Thyroid gland (tissue), 4 donors: ENCODE data around the gene BGLAP. TPM values are rescaled to one million over a fixed set of nuclear protein-coding genes. Genes with fewer than 3 reads are reported as not detected.

Experiments
- DNase-seq, 2 donors: peaks; one replicate each; pipeline ENCODE4 v3.0.0-alpha.2; 2019
- H3K27ac ChIP-seq, 3 donors: fragments of 200-600 bp; sonication (generic); 1 replicate in 2 of 3; 2 replicates in 1 of 3; pipeline ENCODE4 v1.5.1; 2016 to 2019; ENCODE audit warnings: mild to moderate bottlenecking in 1 of 3, moderate library complexity in 1 of 3
- H3K27me3 ChIP-seq: fragments of 200-600 bp; sonication (generic); one replicate; pipeline ENCODE4 v1.5.1; 2019
- H3K36me3 ChIP-seq, 2 donors: fragments of 200-600 bp; sonication (generic); one replicate each; pipeline ENCODE4 v1.5.1; 2016 to 2019
- H3K4me1 ChIP-seq, 2 donors: fragments of 200-600 bp; sonication (generic); one replicate each; pipeline ENCODE4 v1.5.1; 2017 to 2019
- H3K4me3 ChIP-seq, 3 donors: fragments of 200-600 bp; sonication (generic); replicated peaks in 1 of 3; 1 replicate in 2 of 3; 2 replicates in 1 of 3; pipeline ENCODE4 v1.5.1; 2016; ENCODE audit warnings: mild to moderate bottlenecking in 1 of 3
- H3K9me3 ChIP-seq: fragments of 200-600 bp; sonication (generic); one replicate; pipeline ENCODE4 v1.5.1; 2017
- POLR2A ChIP-seq, 2 donors: fragments of 450-650 bp; IDR thresholded peaks; one replicate each; pipeline ENCODE4 v1.6.1; 2017; ENCODE audit warnings: antibody characterized with exemption in 2 of 2, mild to moderate bottlenecking in 2 of 2, moderate library complexity in 1 of 2
- WGBS, 2 donors: methylation state at CpG; one replicate each; pipeline ENCODE4 v1.1.5; 2017; 5-methylcytosine and 5-hydroxymethylcytosine counted together
- intact Hi-C: fragments of 100-400 bp; cut with DNase I; formaldehyde crosslinking; loops from one replicate; pipeline ENCODE4 v1.15.1; 2023
- total RNA-seq, 4 donors: library from RNA; depleted of rRNA; stranded (reverse); fragments of >200 nt; gene quantifications; one replicate each; pipeline ENCODE4 v1.2.3, GENCODE V29; 2016
- TF ChIP-seq, protein P1 (sequence below), 6 experiments: fragments of 200-600 bp in 3 of 6; fragments of 450-650 bp in 3 of 6; sonication (generic) in 3 of 6; IDR thresholded peaks; one replicate each; pipeline ENCODE4 v1.5.1; 2016 to 2019; ENCODE audit warnings: antibody characterized with exemption in 6 of 6, mild to moderate bottlenecking in 2 of 6, inconsistent platforms in 1 of 6, moderate library complexity in 1 of 6

Gene BGLAP
- 1 to 10 TPM in 3 of 4 donors, not detected in 1; 1.0 to 4.4 (median 1.3) TPM for total RNA-seq

DNA sequence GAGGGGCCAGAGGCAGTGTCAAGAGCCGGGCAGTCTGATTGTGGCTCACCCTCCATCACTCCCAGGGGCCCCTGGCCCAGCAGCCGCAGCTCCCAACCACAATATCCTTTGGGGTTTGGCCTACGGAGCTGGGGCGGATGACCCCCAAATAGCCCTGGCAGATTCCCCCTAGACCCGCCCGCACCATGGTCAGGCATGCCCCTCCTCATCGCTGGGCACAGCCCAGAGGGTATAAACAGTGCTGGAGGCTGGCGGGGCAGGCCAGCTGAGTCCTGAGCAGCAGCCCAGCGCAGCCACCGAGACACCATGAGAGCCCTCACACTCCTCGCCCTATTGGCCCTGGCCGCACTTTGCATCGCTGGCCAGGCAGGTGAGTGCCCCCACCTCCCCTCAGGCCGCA is at the start of gene BGLAP:
TSS of gene BGLAP (plus strand) at position 259 of the 400 bp plus-strand sequence. CDS start at position 307, 48 bp downstream.
- Histone ChIP-seq H3K9me3 (no peaks in the 10 kb centered on the region), H3K27me3 (no peaks in the 10 kb centered on the region), H3K4me1 (peaks cover 5 to 14% of the 10 kb centered on the region in 2 donors), H3K27ac (no peak within 1 kb of the TSS), H3K36me3 (peaks cover 22 to 28% of the 10 kb centered on the region in 2 donors), H3K4me3 (no peak within 1 kb of the TSS)
- intact Hi-C loops, result no loop called here
- no peak for DNase-seq
- 84% methylated on average over 6 of the region's 14 CpGs; no CpG with 5 or more reads in 1 of the 2 donors for WGBS, 2 donors
- TF ChIP-seq, protein P1, sequence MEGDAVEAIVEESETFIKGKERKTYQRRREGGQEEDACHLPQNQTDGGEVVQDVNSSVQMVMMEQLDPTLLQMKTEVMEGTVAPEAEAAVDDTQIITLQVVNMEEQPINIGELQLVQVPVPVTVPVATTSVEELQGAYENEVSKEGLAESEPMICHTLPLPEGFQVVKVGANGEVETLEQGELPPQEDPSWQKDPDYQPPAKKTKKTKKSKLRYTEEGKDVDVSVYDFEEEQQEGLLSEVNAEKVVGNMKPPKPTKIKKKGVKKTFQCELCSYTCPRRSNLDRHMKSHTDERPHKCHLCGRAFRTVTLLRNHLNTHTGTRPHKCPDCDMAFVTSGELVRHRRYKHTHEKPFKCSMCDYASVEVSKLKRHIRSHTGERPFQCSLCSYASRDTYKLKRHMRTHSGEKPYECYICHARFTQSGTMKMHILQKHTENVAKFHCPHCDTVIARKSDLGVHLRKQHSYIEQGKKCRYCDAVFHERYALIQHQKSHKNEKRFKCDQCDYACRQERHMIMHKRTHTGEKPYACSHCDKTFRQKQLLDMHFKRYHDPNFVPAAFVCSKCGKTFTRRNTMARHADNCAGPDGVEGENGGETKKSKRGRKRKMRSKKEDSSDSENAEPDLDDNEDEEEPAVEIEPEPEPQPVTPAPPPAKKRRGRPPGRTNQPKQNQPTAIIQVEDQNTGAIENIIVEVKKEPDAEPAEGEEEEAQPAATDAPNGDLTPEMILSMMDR (IDR thresholded peaks at IDR 0.05), result no peak
- no peak for TF ChIP-seq POLR2A (IDR thresholded peaks at IDR 0.05)

DNA sequence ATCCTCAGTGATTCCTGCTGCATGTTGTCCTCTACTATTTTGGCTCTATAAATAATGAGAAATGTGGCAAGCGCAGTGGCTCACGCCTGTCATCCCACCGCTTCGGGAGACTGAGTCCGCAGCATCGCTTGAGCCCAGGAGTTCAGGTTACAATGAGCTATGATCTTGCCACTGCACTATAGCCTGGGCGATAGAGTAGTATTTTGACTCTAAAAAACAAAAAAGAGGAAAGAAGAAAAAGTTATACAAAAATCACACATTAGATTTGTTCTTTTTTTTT is 48.8 kb upstream of the BGLAP start:
- H3K4me3 ChIP-seq, result peak overlapping the region in 2 of 3 donors; percentile 54 to 83
- H3K9me3 ChIP-seq, result no peaks in the 10 kb centered on the region
- no peak for DNase-seq
- H3K4me1 ChIP-seq, result peaks cover 10 to 15% of the 10 kb centered on the region in 2 donors
- TF ChIP-seq, protein P1 (IDR thresholded peaks at IDR 0.05), result no peak
- no peak for TF ChIP-seq POLR2A (IDR thresholded peaks at IDR 0.05)
- H3K27me3 ChIP-seq, result no peaks in the 10 kb centered on the region
- intact Hi-C loops, result no loop called here
- H3K27ac ChIP-seq, result peak overlapping the region; percentile 70 to 86 (median 80)
- no peaks in the 10 kb centered on the region for H3K36me3 ChIP-seq
- 82 to 84% methylated on average over 7 of the region's 7 CpGs for WGBS, 2 donors

DNA sequence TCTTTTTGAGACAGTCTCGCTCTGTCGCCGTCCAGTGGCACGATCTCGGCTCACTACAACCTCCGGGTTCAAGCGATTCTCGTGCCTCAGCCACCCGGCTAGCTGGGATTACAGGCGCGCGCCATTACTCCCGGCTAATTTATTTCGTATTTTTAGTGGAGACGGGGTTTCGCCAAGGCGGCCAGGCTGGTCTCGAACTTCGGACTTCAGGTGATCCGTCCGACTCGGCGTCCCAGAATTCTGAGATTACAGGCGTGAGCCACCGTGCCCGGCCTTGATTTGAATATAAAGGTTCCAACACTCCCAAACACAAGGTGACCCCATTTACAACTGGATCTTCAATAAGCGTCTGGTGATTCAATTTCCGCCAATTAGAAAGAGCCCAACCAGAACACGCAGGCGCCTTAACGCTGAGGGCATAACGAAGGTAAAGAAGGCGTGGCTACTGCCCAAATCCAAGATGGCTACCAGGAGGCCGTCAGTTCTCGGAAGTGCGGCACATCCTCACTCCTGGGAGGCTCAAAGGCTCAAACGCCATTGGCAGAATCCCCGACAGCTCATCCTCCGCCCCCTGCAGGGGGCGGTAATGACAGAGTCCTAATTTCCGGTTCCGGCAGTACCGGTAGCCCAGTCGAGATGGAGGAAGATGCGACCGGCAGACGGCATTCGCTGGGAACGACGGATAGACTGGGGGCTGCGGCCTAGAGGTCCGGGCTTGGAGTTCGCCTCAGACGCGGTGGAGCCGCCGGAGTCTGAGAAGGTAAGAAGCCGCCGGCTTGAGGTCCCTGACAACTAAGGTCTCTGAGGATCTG is 48.3 kb upstream of the BGLAP start, which contains the start of gene SLC25A44:
TSS of gene SLC25A44 (plus strand) at position 617 of the 812 bp plus-strand sequence. CDS start 5,744 bp downstream, outside the sequence.
- intact Hi-C loops, result no loop called here
- Histone ChIP-seq H3K27me3 (no peaks in the 10 kb centered on the region), H3K27ac (peak within 1 kb of the TSS; percentile 70 to 86 (median 80)), H3K9me3 (no peaks in the 10 kb centered on the region), H3K4me1 (peaks cover 10 to 15% of the 10 kb centered on the region in 2 donors), H3K36me3 (no peaks in the 10 kb centered on the region), H3K4me3 (peak within 1 kb of the TSS; percentile 11 to 83 (median 59))
- peak; percentile 96 to 97 for DNase-seq
- WGBS, 2 donors, result 3 to 7% methylated on average over 42 to 49 of the region's 59 CpGs
- peak in 1 of 2 donors; percentile 84 for TF ChIP-seq POLR2A (IDR thresholded peaks at IDR 0.05)
- TF ChIP-seq, protein P1 (IDR thresholded peaks at IDR 0.05), result peak in 5 of 6 experiments; percentile 8 to 50 (median 40)

DNA sequence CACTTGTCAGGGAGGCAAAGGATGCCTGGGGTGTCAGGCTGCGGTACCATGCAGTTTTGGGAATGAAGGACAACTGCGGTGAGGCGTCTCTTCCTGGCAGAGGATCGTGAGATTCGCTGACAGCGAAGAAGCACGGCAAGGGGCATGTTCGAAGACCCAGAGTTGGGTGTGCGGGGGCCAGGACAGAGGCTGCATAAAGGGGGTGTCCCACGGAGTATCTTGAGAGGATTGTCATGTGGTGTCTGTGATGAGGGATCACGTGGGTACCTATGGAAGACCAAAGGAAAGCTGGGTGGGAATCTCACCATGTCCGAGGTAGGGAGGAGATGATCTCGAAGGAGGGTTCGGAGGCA is 47.7 kb upstream of the BGLAP start:
- intact Hi-C loops, result no loop called here
- WGBS, 2 donors, result 13 to 16% methylated on average over 14 of the region's 14 CpGs

More for the DNA sequence above, 47.7 kb upstream of the BGLAP start:
- DNase-seq, result no peak
- TF ChIP-seq POLR2A (IDR thresholded peaks at IDR 0.05), result no peak
- TF ChIP-seq, protein P1 (IDR thresholded peaks at IDR 0.05), result no peak
- Histone ChIP-seq H3K4me3 (peak overlapping the region; percentile 11 to 83 (median 59)), H3K4me1 (peaks cover 10 to 15% of the 10 kb centered on the region in 2 donors), H3K27me3 (no peaks in the 10 kb centered on the region), H3K27ac (peak overlapping the region in 2 of 3 donors; percentile 45 to 86), H3K9me3 (no peaks in the 10 kb centered on the region), H3K36me3 (no peaks in the 10 kb centered on the region)
